GM19455 (cell line): ENCODE data around the gene ALLC.
"Not testable (repeated sequence)": the region's sequence is repeated elsewhere in the genome, so short reads cannot be mapped to it uniquely, and the experiment has no call there.

Source experiments
- ATAC-seq: cut with Tn5 transposase; IDR thresholded peaks from one replicate; pipeline ENCODE4 v1.9.1; 2021; ENCODE audit not compliant: unreplicated experiment

ALLC gene

DNA sequence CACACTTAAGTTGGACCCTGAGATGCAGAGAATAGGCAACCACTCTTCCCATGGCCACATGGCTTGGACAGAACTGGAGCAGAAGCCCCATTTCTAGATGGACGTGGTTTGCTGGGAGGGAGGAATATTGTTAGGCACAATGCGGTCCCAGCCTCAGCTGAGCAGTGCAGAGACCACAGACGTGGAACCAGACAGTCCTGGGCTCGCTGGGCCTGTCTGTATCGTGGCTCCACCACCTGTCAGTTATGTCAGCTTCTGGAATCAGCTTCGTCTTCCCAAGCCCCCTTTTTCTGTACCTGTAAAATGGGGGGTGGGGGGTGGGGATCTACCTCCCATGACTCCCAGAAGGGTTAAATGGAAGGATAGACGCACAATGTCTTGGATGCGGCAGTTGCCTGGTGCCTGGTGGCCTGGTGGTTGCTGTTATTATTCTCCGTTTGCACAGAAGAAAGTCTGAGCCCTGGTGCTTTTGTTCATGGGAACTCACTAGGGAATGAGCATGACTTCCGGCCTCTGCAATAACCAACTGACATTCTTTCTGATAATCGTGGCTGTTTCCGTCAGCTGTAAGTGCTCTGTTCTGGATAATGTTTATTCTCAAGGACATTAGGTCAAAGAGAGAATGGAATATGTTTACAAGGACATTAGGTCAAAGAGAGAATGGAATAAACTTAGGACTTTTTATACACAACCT is 31.7 kb upstream of the ALLC start:
- ATAC-seq = no peak

DNA sequence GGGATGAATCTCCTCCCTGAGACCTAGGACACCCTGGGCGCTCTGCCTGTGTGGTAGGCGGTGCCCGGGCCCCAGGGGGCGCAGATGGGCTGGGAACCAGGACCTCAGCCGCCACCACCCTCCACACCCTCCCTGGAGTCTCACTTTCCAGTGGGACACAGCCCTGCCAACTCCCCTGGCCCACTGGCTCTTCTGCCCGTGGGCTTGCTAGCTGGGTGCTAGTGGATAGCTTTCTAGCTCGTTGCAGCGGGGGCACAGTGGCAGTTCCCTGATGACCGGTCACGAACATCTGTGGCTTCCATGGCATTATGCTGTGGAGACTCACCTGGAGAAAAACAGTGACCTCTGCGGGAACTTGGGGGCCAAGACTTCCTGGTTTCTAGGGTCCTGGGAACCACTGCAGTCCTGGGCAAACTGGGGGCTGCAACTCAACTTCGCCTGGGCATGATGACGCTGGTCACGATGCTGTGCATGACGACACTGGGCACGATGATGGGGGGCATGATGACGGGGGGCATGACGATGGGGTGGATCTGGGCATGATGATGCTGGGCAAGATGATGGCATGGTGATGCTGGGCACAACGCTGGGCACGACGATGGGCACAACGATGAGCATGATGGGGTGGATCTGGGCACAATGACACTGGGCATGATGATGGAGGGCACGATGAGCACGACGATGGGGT is 31.0 kb upstream of the ALLC start:
- ATAC-seq = no peak

DNA sequence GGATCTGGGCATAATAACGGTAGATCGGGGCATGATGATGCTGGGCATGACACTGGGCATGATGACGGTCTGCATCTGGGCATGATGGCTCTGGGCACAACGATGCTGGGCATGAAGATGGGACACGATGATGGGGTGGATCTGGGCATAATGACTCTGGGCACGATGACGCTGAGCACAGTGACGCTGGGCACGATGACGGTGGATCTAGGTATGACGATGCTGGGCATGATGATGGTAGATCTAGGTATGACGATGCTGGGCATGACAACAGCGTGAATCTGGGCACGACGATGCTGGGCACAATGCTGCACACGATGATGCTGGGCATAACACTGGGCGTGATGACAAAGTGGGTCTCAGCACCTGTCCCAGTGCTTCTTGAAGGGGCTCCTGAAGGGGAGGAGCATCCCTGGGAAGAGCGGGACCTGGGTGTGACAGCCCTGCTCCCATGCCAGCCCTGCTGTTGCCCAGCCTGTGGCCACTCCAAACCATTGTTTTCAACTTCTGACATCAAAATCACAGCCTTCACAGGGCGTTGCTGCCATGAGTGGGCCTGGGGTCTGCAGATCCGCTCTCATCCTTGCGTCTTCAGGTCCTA is 30.4 kb upstream of the ALLC start:
- no peak for ATAC-seq

DNA sequence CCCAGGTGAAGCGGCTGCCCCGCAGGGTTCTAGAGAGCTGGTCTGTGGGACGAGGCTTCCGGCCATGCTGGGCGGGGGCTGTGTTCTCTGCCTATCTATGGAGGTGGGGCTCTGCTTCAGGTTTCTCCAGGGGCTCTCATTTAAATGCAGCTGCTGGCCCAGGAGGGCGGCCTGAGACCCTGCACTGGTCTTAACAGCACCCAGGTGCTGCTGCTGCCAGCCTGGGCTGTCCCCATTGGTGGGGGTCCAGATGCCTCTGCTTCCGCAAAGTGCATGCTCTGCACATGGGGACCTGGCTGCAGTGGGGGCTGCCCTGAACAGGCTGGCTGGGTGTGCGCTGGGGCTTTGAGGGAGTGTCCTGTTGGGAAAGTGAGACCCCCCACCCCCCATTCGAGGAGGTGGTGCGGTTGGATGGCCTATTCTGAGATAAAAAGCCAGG is 29.7 kb upstream of the ALLC start:
- no peak for ATAC-seq

- ATAC-seq = no peak
These were observed 29.2 kb upstream of the ALLC start for GRCh38 chr2:3628800-3629199.

DNA sequence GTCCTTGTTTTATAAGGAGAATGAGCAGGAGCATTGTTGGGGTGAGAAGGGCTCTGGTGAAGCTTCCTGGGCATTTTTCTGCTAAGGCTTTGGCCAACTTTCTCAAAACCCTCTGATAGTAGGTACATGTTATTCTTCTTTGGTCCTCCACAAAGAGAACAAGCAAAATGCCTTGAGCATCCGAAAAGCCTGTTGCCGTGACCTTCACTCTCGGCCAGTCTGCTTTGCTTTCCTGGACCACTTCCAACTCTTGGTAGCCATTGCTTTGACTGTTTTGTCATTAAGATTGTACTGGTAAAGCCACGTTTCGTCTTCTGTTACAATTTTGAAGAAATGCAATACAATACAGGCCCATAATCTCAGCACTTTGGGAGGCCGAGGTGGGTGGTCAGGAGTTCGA is 27.4 kb upstream of the ALLC start:
- no peak for ATAC-seq

DNA sequence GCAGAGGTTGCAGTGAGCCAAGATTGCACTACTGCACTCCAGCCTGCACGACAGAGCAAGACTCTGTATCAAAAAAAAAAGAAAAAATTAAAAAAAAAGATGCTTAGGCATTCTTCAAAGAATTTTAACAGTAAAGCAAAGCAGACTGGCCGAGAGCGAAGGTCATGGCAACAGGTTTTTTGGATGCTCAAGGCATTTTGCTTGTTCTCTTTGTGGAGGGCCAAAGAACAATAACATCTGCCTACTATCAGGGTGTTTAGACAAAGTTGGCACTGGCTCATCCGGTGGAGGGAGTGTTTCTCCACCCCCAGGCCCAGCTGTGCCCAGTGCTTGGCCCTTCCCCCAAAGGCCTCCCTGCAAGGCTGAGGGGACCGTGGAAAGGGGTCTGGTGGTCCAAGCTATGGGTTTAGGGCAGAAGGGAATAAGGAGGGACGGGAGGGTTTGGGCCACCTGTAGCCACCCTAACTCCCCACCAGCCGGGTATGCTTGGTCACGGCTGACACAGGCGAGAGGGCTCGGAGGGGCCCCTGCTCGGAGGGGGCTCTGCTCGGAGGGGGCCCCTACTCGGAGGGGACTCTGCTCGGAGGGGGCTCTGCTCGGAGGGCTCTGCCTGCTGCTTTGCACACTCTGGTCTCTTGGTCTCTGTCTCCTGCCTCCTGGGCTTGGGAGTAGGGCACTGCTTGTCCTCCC is 26.7 kb upstream of the ALLC start:
- no peak for ATAC-seq

GRCh38 chr2:3631851-3632659 is 25.9 kb upstream of the ALLC start:
- no peak for ATAC-seq

GRCh38 chr2:3633089-3633981 is 24.7 kb upstream of the ALLC start:
- ATAC-seq = no peak

DNA sequence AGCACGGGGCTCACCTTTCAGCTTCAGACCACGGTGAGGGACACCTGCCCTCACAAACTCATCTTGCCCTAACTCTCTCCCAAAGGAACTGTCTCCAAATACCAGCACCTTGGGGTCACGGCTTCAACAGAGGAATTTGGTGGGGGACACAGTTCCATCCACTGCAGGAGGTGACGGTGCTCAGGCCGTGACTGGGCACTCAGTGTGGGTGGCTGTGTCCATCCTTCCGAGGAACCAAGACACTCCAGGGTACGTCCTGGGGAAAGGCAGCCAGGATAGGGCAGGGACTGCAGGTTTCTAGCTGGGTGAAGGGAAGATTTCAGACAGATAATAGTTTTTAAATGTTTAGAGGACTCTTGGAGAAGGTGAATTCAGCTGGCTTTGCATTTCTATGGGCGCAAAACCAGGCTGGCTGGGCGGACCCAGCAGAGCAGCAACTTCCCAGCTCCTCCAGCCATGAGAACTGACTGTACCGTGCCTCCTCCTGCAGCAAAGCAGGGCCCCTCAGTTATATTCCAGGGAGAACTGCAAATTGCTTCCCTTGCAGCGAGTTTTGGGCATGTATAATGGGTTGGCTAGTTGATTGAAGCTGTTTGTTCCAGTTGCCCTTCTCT is 23.9 kb upstream of the ALLC start:
- no peak for ATAC-seq

- no peak for ATAC-seq
These were observed 23.3 kb upstream of the ALLC start for GRCh38 chr2:3634596-3635121.

DNA sequence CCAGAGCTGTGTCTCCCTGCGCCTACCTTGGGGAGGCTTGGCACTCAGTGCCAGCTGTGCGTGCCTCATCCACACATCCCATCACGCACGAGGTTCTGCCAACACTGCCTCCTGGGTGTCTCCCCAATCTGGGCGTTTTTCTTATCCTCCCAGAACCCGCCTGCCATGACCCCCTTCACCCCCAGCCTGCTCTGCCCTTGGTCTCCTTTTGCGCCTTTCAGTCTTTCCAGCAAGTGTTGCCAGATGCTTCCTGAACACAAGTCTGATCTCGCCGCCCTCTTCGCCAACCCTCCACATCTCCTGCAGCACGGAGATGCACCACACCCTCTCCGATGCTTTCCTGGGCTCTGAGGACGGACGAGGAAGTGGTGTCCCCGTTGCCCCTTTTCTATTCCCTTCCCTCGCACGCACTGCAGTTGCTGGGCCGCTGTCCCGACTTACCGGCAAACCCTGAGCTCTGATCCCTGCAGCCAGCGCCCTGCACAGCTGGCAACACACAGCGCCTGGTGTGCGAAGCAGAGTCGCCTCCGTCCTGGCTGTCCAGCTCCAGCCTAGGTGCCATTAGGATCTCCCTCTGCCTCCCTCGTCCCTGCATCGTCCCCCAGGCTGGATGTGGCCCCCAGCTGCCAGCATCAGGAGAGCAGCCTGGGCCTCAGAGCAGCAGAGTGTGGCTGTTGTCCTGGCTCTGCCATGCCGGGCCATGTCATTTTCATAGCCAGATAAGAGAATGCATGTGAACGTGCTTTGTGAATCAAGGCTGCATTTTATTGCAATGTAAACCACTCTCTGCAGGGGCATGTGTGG is 22.6 kb upstream of the ALLC start:
- ATAC-seq = no peak

DNA sequence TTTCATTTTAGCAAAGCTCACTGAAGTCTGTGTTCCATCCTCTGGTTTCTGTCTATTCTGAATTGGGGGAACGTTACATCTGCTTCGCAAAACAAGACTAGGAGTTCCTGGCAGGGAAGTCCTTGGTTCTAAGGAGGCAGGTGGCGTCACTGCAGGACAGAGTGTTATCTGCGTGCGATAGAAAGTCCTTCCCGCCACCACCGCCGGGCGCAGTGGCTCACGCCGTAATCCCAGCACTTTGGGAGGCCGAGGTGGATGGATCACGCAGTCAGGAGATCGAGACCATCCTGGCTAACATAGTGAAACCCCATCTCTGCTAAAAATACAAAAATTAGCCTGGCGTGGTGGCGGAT is 22.0 kb upstream of the ALLC start:
- not testable (repeated sequence) for ATAC-seq

GRCh38 chr2:3636586-3637310 is 21.3 kb upstream of the ALLC start:
- ATAC-seq = no peak

DNA sequence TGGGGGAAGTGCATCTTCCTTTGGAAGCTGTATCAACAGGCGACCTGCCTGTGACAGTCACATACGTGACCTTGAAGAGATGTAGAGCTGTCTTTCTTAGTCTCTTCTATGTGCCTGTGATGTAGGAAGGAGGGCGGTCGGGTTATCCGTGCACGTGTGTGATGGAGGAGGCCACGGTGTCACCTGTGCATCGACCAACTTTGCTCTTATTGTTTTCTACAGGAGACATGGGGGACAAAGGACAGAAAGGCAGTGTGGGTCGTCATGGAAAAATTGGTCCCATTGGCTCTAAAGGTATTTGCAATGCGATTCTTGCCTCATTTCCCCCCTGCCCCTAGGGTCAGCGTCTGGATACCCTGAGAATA is 20.7 kb upstream of the ALLC start:
- no peak for ATAC-seq

DNA sequence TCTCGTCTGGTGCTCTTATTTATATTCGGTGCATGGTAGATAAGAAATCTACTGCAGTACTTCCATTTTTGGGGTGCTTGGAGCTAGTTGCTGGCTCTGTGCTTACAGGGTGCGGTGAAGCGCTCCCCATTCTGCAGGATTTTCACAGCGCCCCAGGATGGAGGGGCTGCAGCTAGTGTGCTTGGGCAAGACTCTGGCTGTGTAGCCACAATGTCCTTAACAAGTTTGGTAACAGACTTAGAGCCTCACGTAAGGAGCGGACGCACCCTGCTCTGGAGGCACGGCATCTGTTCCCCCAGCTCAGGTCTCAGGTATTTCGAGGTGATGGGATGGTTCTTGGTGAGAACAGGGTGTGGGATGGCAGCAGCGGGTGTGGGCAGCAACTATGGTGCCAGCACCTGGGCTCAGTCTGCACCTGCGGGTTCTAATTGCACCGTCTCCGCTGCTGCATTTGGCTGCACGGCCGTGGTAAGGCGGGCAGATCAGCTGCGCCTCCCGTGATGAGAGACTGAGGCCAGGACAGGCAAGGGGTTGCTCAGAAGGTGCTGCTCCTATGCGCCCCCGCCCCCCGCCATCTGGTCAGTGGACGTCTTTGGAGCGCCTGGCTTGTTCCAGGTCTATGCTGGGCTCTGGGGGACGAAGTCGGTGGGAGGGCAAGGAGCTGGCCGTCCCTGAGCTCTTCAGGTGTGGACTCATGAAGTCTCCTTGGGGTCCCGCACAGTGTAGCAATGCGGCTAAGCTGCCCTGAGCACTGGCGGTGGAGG is 20.1 kb upstream of the ALLC start:
- no peak for ATAC-seq

GRCh38 chr2:3638456-3638810 is 19.6 kb upstream of the ALLC start:
- no peak for ATAC-seq
